ENCODE data around the gene SLX9.

SLX9 gene

GRCh38 chr21:44947930-44948331, 8.1 kb downstream of the SLX9 start:
- no peak for DNase-seq (ENCODE audit: low read depth in 2 of 2)

- DNase-seq (ENCODE audit: low read depth in 2 of 2), result no peak
These were observed 8.7 kb downstream of the SLX9 start for GRCh38 chr21:44948426-44949120.

GRCh38 chr21:44949161-44949778, 9.4 kb downstream of the SLX9 start:
- no peak for DNase-seq (ENCODE audit: low read depth in 2 of 2)

- DNase-seq (ENCODE audit: low read depth in 2 of 2), result peak; percentile 53 to 72
These were observed 10.0 kb downstream of the SLX9 start for GRCh38 chr21:44949779-44950198.

- no peak for DNase-seq (ENCODE audit: low read depth in 2 of 2)
These were observed 10.5 kb downstream of the SLX9 start for GRCh38 chr21:44950351-44950750.

- no peak for DNase-seq (ENCODE audit: low read depth in 2 of 2)
These were observed 11.5 kb downstream of the SLX9 start for GRCh38 chr21:44951186-44951915.

- DNase-seq (ENCODE audit: low read depth in 2 of 2), result no peak
These were observed 12.5 kb downstream of the SLX9 start for GRCh38 chr21:44952116-44952928.

- DNase-seq (ENCODE audit: low read depth in 2 of 2), result no peak
These were observed 13.2 kb downstream of the SLX9 start for GRCh38 chr21:44952929-44953627.

GRCh38 chr21:44953628-44954021, 13.8 kb downstream of the SLX9 start:
- DNase-seq (ENCODE audit: low read depth in 2 of 2), result no peak

- DNase-seq (ENCODE audit: low read depth in 2 of 2), result no peak
These were observed 14.5 kb downstream of the SLX9 start for GRCh38 chr21:44954281-44954771.

- no peak for DNase-seq (ENCODE audit: low read depth in 2 of 2)
These were observed 15.4 kb downstream of the SLX9 start for GRCh38 chr21:44955141-44955797.

GRCh38 chr21:44955798-44956175, 16.0 kb downstream of the SLX9 start:
- DNase-seq (ENCODE audit: low read depth in 2 of 2), result no peak

- DNase-seq (ENCODE audit: low read depth in 2 of 2), result no peak
These were observed 16.7 kb downstream of the SLX9 start for GRCh38 chr21:44956356-44957046.

- DNase-seq (ENCODE audit: low read depth in 2 of 2), result no peak
These were observed 17.4 kb downstream of the SLX9 start for GRCh38 chr21:44957047-44957831.

GRCh38 chr21:44957901-44958451, 18.1 kb downstream of the SLX9 start:
- no peak for DNase-seq (ENCODE audit: low read depth in 2 of 2)

GRCh38 chr21:44958471-44959191, 18.8 kb downstream of the SLX9 start:
- DNase-seq (ENCODE audit: low read depth in 2 of 2), result no peak

GRCh38 chr21:44959376-44960091, 19.7 kb downstream of the SLX9 start:
- DNase-seq (ENCODE audit: low read depth in 2 of 2), result no peak
